DND-41 (cell line): ENCODE results near the gene RBMS3.

Experiments used
- ATAC-seq: fragments of 200-7000 bp; cut with Tn5 transposase; 3 replicates; pipeline ENCODE4 v1.9.1; 2021; ENCODE audit warnings: low read depth; ENCODE audit not compliant: insufficient read depth
- DNase-seq: peaks from one replicate; pipeline ENCODE4 v3.0.0-alpha.2; 2020
- H2AFZ ChIP-seq: 2 replicates; pipeline ENCODE4 v1.6.0; 2012; ENCODE audit warnings: low read depth, low read length
- H3K27ac ChIP-seq: 2 replicates; pipeline ENCODE4 v1.5.1; 2012; ENCODE audit warnings: low read length, inconsistent platforms
- H3K27me3 ChIP-seq: fragments of 200-600 bp; sonication (generic); 2 replicates; pipeline ENCODE4 v1.6.0; 2012; ENCODE audit warnings: low read length, mild to moderate bottlenecking, inconsistent platforms; ENCODE audit not compliant: insufficient read depth, poor library complexity
- H3K36me3 ChIP-seq: 2 replicates; pipeline ENCODE4 v1.5.1; 2012; ENCODE audit warnings: low read length, inconsistent platforms; ENCODE audit not compliant: insufficient read depth
- H3K4me1 ChIP-seq: 2 replicates; pipeline ENCODE4 v1.5.1; 2012; ENCODE audit warnings: mild to moderate bottlenecking, low read length; ENCODE audit not compliant: insufficient read depth
- H3K4me2 ChIP-seq: 2 replicates; pipeline ENCODE4 v1.6.0; 2012; ENCODE audit warnings: mild to moderate bottlenecking, moderate library complexity, low read length, inconsistent platforms; ENCODE audit not compliant: insufficient read depth
- H3K4me3 ChIP-seq, 2 experiments: fragments of 200-600 bp in 1 of 2; shearing (Covaris generic) in 1 of 2; 2 replicates each; pipeline ENCODE4 v1.5.1; 2012 to 2016; ENCODE audit warnings: inconsistent platforms in 2 of 2, low read length in 2 of 2, mild to moderate bottlenecking in 2 of 2, low read depth in 1 of 2, moderate library complexity in 1 of 2
- H3K79me2 ChIP-seq: 2 replicates; pipeline ENCODE4 v1.6.0; 2012; ENCODE audit warnings: low read length, inconsistent platforms; ENCODE audit not compliant: insufficient read depth
- H3K9ac ChIP-seq: 2 replicates; pipeline ENCODE4 v1.6.0; 2012; ENCODE audit warnings: low read depth, mild to moderate bottlenecking, inconsistent platforms, low read length, moderate library complexity
- H3K9me3 ChIP-seq: 2 replicates; pipeline ENCODE4 v1.5.1; 2012; ENCODE audit warnings: low read length, moderate library complexity, mild to moderate bottlenecking, inconsistent platforms; ENCODE audit not compliant: insufficient read depth, severe bottlenecking
- H4K20me1 ChIP-seq: 2 replicates; pipeline ENCODE4 v1.6.0; 2012; ENCODE audit warnings: low read length; ENCODE audit not compliant: insufficient read depth
- CTCF ChIP-seq: IDR thresholded peaks from 2 replicates; pipeline ENCODE4 v1.5.1; 2012; ENCODE audit warnings: borderline replicate concordance, low read length, moderate library complexity, mild to moderate bottlenecking; ENCODE audit not compliant: poor library complexity, severe bottlenecking; ENCODE audit errors: extremely low read depth
- EZH2 ChIP-seq: IDR thresholded peaks from 3 replicates; pipeline ENCODE4 v1.6.1; 2012; ENCODE audit warnings: borderline replicate concordance, low read depth, mild to moderate bottlenecking, moderate library complexity, low read length, inconsistent platforms; ENCODE audit not compliant: severe bottlenecking

The RBMS3 gene

GRCh38 chr3:29758434-29759322, 477.8 kb downstream of the RBMS3 start:
- Histone ChIP-seq H2AFZ (no peak overlapping the region), H4K20me1 (no peaks in the 10 kb centered on the region), H3K9me3 (no peaks in the 10 kb centered on the region), H3K27ac (no peak overlapping the region), H3K9ac (no peak overlapping the region), H3K36me3 (no peaks in the 10 kb centered on the region), H3K4me1 (no peaks in the 10 kb centered on the region), H3K4me2 (no peak overlapping the region), H3K79me2 (no peaks in the 10 kb centered on the region), H3K4me3 (no peak overlapping the region), H3K27me3 (no peaks in the 10 kb centered on the region)
- DNase-seq: no peak
- TF ChIP-seq EZH2: no peak
- TF ChIP-seq CTCF: no peak
- ATAC-seq: no peak

DNA sequence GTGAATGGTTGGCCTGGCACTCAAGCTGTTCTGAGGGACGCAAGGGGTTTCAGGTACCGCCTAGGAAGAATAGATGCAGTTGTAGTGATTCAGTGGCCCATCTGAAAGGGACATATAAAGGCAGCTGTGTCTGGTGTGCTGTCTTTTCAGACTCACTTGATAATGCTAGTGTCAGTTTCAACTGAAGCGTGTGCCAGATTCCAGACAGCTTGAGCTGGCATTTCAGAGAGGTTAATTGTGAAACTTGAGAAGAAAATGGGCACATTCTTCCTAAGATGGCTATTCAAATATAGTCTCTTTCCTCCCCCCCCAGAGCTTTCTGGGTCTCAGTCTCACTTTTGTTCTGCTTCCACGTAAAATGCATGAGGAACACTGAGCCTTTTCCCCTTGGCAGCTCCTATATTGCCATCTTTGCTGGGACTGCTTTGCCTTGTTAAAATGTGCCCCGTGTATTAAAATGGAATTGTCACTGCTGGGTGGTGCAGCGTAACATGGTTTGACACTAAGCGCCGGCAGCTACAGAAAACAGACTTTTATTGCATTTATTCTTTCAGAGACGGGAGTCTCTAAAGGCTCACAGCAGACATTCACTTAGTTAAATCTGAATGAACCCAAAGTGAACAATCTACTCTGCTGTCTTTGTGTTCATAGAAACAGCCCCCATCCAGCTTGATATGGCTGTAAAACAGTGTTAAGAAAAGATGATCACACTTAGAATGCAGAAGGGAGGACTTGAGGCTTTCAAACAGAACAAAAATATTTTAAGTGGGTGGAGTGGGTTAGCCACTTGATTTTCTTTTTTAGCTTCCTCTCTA, 478.7 kb downstream of the RBMS3 start:
- ATAC-seq (no peak), DNase-seq (no peak)
- no peaks in the 10 kb centered on the region for H4K20me1 ChIP-seq
- H3K4me1 ChIP-seq: no peaks in the 10 kb centered on the region
- no peak overlapping the region for H2AFZ ChIP-seq
- H3K9ac ChIP-seq: no peak overlapping the region
- H3K9me3 ChIP-seq: no peaks in the 10 kb centered on the region
- H3K36me3 ChIP-seq: no peaks in the 10 kb centered on the region
- no peak overlapping the region for H3K27ac ChIP-seq
- no peak for TF ChIP-seq CTCF
- TF ChIP-seq EZH2: no peak
- H3K4me2 ChIP-seq: no peak overlapping the region
- H3K4me3 ChIP-seq: no peak overlapping the region
- H3K27me3 ChIP-seq: no peaks in the 10 kb centered on the region
- no peaks in the 10 kb centered on the region for H3K79me2 ChIP-seq

- H3K4me3 ChIP-seq: no peak overlapping the region
- no peaks in the 10 kb centered on the region for H3K4me1 ChIP-seq
- ATAC-seq: no peak
- no peak for DNase-seq
- no peak overlapping the region for H2AFZ ChIP-seq
- no peaks in the 10 kb centered on the region for H4K20me1 ChIP-seq
- H3K36me3 ChIP-seq: no peaks in the 10 kb centered on the region
- no peaks in the 10 kb centered on the region for H3K79me2 ChIP-seq
- H3K27ac ChIP-seq: no peak overlapping the region
- no peaks in the 10 kb centered on the region for H3K9me3 ChIP-seq
- TF ChIP-seq EZH2: no peak
- no peak for TF ChIP-seq CTCF
- no peak overlapping the region for H3K9ac ChIP-seq
- no peak overlapping the region for H3K4me2 ChIP-seq
- no peaks in the 10 kb centered on the region for H3K27me3 ChIP-seq
Observed at GRCh38 chr3:29760226-29760685, 479.4 kb downstream of the RBMS3 start.
